NCI-H446 (cell line): ENCODE results near the gene TEX53.
A peak's percentile ranks its signal among the peaks of the same experiment; 100 is the strongest.

Experiments
- DNase-seq, 2 experiments: peaks; one replicate each; lab custom pipeline; 2025; lab: John Stamatoyannopoulos, UW

Gene TEX53

GRCh38 chr9:114657705-114658104 is at the start of gene TEX53:
TEX53 (minus strand) TSS chr9:114657805; CDS start chr9:114657774, 31 bp downstream.
- DNase-seq, result no peak

- DNase-seq, result no peak
Measured at GRCh38 chr9:114706711-114707110, 49.1 kb upstream of the TEX53 start.

GRCh38 chr9:114701988-114702387 is 44.4 kb upstream of the TEX53 start:
- no peak for DNase-seq

GRCh38 chr9:114697951-114698351 is 40.3 kb upstream of the TEX53 start:
- no peak for DNase-seq

- DNase-seq, result no peak
Measured at GRCh38 chr9:114696814-114697544, 39.4 kb upstream of the TEX53 start.

- no peak for DNase-seq
Measured at GRCh38 chr9:114695948-114696347, 38.3 kb upstream of the TEX53 start.

GRCh38 chr9:114694719-114695269 is 37.2 kb upstream of the TEX53 start:
- DNase-seq, result no peak

- no peak for DNase-seq
Measured at GRCh38 chr9:114694146-114694545, 36.5 kb upstream of the TEX53 start.

GRCh38 chr9:114693248-114693855 is 35.7 kb upstream of the TEX53 start:
- no peak for DNase-seq

- DNase-seq, result no peak
Measured at GRCh38 chr9:114691956-114692295, 34.3 kb upstream of the TEX53 start.

- DNase-seq, result no peak
Measured at GRCh38 chr9:114691046-114691955, 33.7 kb upstream of the TEX53 start.

- no peak for DNase-seq
Measured at GRCh38 chr9:114690308-114690707, 32.7 kb upstream of the TEX53 start.

GRCh38 chr9:114689813-114690212 is 32.2 kb upstream of the TEX53 start:
- DNase-seq, result no peak

GRCh38 chr9:114688909-114689610 is 31.5 kb upstream of the TEX53 start:
- no peak for DNase-seq

GRCh38 chr9:114688379-114688778 is 30.8 kb upstream of the TEX53 start:
- no peak for DNase-seq

- no peak for DNase-seq
Measured at GRCh38 chr9:114687034-114687433, 29.4 kb upstream of the TEX53 start.

GRCh38 chr9:114685951-114686350 is 28.3 kb upstream of the TEX53 start:
- no peak for DNase-seq

- no peak for DNase-seq
Measured at GRCh38 chr9:114684036-114684435, 26.4 kb upstream of the TEX53 start.

GRCh38 chr9:114682846-114683245 is 25.2 kb upstream of the TEX53 start:
- DNase-seq, result no peak

- peak; percentile 8 to 38 for DNase-seq
Measured at GRCh38 chr9:114681594-114682332, 24.2 kb upstream of the TEX53 start, which contains the start of gene TEX48. TEX48 (minus strand) TSS chr9:114682192; CDS start chr9:114671723, 10,469 bp downstream.
